Measurements from ENCODE around the gene MYF6.

MYF6 gene

GRCh38 chr12:80707830-80708258, 410 bp downstream of the MYF6 start:
- no peak for DNase-seq (ENCODE audit: low spot score)

GRCh38 chr12:80708259-80708974, 983 bp downstream of the MYF6 start:
- no peak for DNase-seq (ENCODE audit: low spot score)

- DNase-seq (ENCODE audit: low spot score) = no peak
These were observed 1.5 kb downstream of the MYF6 start for GRCh38 chr12:80708975-80709328.

- DNase-seq (ENCODE audit: low spot score) = no peak
These were observed 2.6 kb downstream of the MYF6 start for GRCh38 chr12:80709811-80710726.

- no peak for DNase-seq (ENCODE audit: low spot score)
These were observed 3.5 kb downstream of the MYF6 start for GRCh38 chr12:80710727-80711449.

- DNase-seq (ENCODE audit: low spot score) = no peak
These were observed 4.4 kb downstream of the MYF6 start for GRCh38 chr12:80711866-80712265.

GRCh38 chr12:80712866-80713265, 5.4 kb downstream of the MYF6 start:
- DNase-seq (ENCODE audit: low spot score) = no peak

- DNase-seq (ENCODE audit: low spot score) = no peak
These were observed 6.0 kb downstream of the MYF6 start for GRCh38 chr12:80713419-80713818.

GRCh38 chr12:80714055-80714454, 6.6 kb downstream of the MYF6 start:
- DNase-seq (ENCODE audit: low spot score) = no peak

- DNase-seq (ENCODE audit: low spot score) = no peak
These were observed 7.4 kb downstream of the MYF6 start for GRCh38 chr12:80714846-80715245.

- no peak for DNase-seq (ENCODE audit: low spot score)
These were observed 8.3 kb downstream of the MYF6 start for GRCh38 chr12:80715713-80716249.

- no peak for DNase-seq (ENCODE audit: low spot score)
These were observed 9.4 kb downstream of the MYF6 start, which contains the start of gene MYF5 for GRCh38 chr12:80716696-80717469. TSS of gene MYF5 (plus strand) at chr12:80716912. CDS start at chr12:80717064, 152 bp downstream.

GRCh38 chr12:80717856-80718255, 10.4 kb downstream of the MYF6 start:
- no peak for DNase-seq (ENCODE audit: low spot score)

GRCh38 chr12:80720516-80720915, 13.1 kb downstream of the MYF6 start:
- no peak for DNase-seq (ENCODE audit: low spot score)

- no peak for DNase-seq (ENCODE audit: low spot score)
These were observed 13.9 kb downstream of the MYF6 start for GRCh38 chr12:80721326-80721725.

- no peak for DNase-seq (ENCODE audit: low spot score)
These were observed 38.5 kb downstream of the MYF6 start for GRCh38 chr12:80745851-80746505.

GRCh38 chr12:80747800-80748199, 40.4 kb downstream of the MYF6 start:
- DNase-seq (ENCODE audit: low spot score) = no peak

- DNase-seq (ENCODE audit: low spot score) = no peak
These were observed 42.0 kb downstream of the MYF6 start for GRCh38 chr12:80749456-80749855.

- no peak for DNase-seq (ENCODE audit: low spot score)
These were observed 45.0 kb downstream of the MYF6 start for GRCh38 chr12:80752464-80752863.

GRCh38 chr12:80754274-80754673, 46.8 kb downstream of the MYF6 start:
- no peak for DNase-seq (ENCODE audit: low spot score)

- no peak for DNase-seq (ENCODE audit: low spot score)
These were observed 49.4 kb downstream of the MYF6 start for GRCh38 chr12:80756875-80757274.
